GM23338 (cell line): ENCODE measurements around the gene GNAI1. TPM values are rescaled to one million over a fixed set of nuclear protein-coding genes. Genes with fewer than 3 reads are reported as not detected.
A peak's percentile ranks its signal among the peaks of the same experiment; 100 is the strongest.

Source experiments
- ATAC-seq: fragments of 200-7000 bp; cut with Tn5 transposase; 3 replicates; pipeline ENCODE4 v1.9.1; 2020
- DNase-seq: peaks from one replicate; pipeline ENCODE4 v3.0.0-alpha.2; 2015; ENCODE audit warnings: low spot score
- H2AFZ ChIP-seq: fragments of 200-600 bp; sonication (generic); 2 replicates; pipeline ENCODE4 v1.8.0; 2016; ENCODE audit warnings: antibody characterized with exemption, mild to moderate bottlenecking, moderate library complexity
- H3F3A ChIP-seq: fragments of 200-600 bp; sonication (generic); replicated peaks from 2 replicates; pipeline ENCODE4 v1.8.0; 2017; ENCODE audit warnings: antibody characterized with exemption, mixed run types, low read depth
- H3K27ac ChIP-seq: fragments of 200-600 bp; sonication (generic); 2 replicates; pipeline ENCODE4 v1.6.1; 2016; ENCODE audit warnings: low read depth
- H3K27me3 ChIP-seq: fragments of 200-600 bp; sonication (generic); 2 replicates; pipeline ENCODE4 v1.8.0; 2016; ENCODE audit warnings: mild to moderate bottlenecking, mixed run types, moderate library complexity; ENCODE audit not compliant: insufficient read depth
- H3K36me3 ChIP-seq: fragments of 200-600 bp; sonication (generic); 2 replicates; pipeline ENCODE4 v1.8.0; 2016; ENCODE audit warnings: mild to moderate bottlenecking; ENCODE audit not compliant: insufficient read depth
- H3K4me1 ChIP-seq: fragments of 200-600 bp; sonication (generic); 2 replicates; pipeline ENCODE4 v1.8.0; 2016; ENCODE audit warnings: mild to moderate bottlenecking, moderate library complexity; ENCODE audit not compliant: insufficient read depth
- H3K4me2 ChIP-seq: fragments of 200-600 bp; sonication (generic); 2 replicates; pipeline ENCODE4 v1.7.1; 2017; ENCODE audit warnings: mixed run types
- H3K4me3 ChIP-seq: fragments of 200-600 bp; sonication (generic); 2 replicates; pipeline ENCODE4 v1.6.1; 2016; ENCODE audit warnings: mixed run types
- H3K79me2 ChIP-seq: fragments of 200-600 bp; sonication (generic); replicated peaks from 2 replicates; pipeline ENCODE4 v1.8.0; 2017; ENCODE audit warnings: mild to moderate bottlenecking; ENCODE audit not compliant: insufficient read depth
- H3K9me2 ChIP-seq: fragments of 200-600 bp; sonication (generic); 2 replicates; pipeline ENCODE4 v1.8.0; 2017; ENCODE audit not compliant: insufficient read depth
- H4K20me1 ChIP-seq: fragments of 200-600 bp; sonication (generic); replicated peaks from 2 replicates; pipeline ENCODE4 v1.8.0; 2017; ENCODE audit warnings: mild to moderate bottlenecking; ENCODE audit not compliant: insufficient read depth
- H3K27ac Mint-ChIP-seq: 2 replicates; pipeline ENCODE4 v1.8.0; 2020; ENCODE audit warnings: inconsistent platforms, mild to moderate bottlenecking, moderate library complexity, mixed read lengths
- H3K27me3 Mint-ChIP-seq: 3 replicates; pipeline ENCODE4 v1.8.0; 2022; ENCODE audit warnings: low read depth, mild to moderate bottlenecking, moderate library complexity, mixed read lengths, inconsistent platforms; ENCODE audit not compliant: insufficient read depth, poor library complexity
- H3K36me3 Mint-ChIP-seq: 3 replicates; pipeline ENCODE4 v1.8.0; 2021; ENCODE audit warnings: low read depth, mild to moderate bottlenecking, inconsistent platforms, moderate library complexity, mixed read lengths
- H3K4me1 Mint-ChIP-seq: 3 replicates; pipeline ENCODE4 v1.8.0; 2020; ENCODE audit warnings: mild to moderate bottlenecking, inconsistent platforms, mixed read lengths
- H3K4me3 Mint-ChIP-seq: 3 replicates; pipeline ENCODE4 v1.8.0; 2021; ENCODE audit warnings: moderate library complexity, mild to moderate bottlenecking, inconsistent platforms, mixed read lengths
- H3K9me3 Mint-ChIP-seq: 3 replicates; pipeline ENCODE4 v1.8.0; 2020; ENCODE audit warnings: moderate library complexity, mild to moderate bottlenecking, inconsistent platforms, mixed read lengths
- CREB1 ChIP-seq: fragments of 250-450 bp; sonication (Bioruptor Pico); IDR thresholded peaks from 2 replicates; pipeline ENCODE4 v1.5.0; 2020; ENCODE audit warnings: low read depth, mild to moderate bottlenecking, moderate library complexity
- CTCF ChIP-seq, 2 experiments: fragments of 200-600 bp in 1 of 2; sonication (generic) in 1 of 2; conservative IDR thresholded peaks; 2 replicates each; pipeline versions ENCODE4 v1.5.1 to v1.6.1; 2016 to 2017; ENCODE audit warnings: antibody characterized with exemption in 2 of 2, low read depth in 2 of 2, mild to moderate bottlenecking in 2 of 2, moderate library complexity in 1 of 2
- ETS1 ChIP-seq: IDR thresholded peaks from 2 replicates; pipeline ENCODE4 v1.6.1; 2016; ENCODE audit warnings: antibody characterized with exemption
- EZH2 ChIP-seq: fragments of 200-600 bp; sonication (generic); IDR thresholded peaks from one replicate; pipeline ENCODE4 v1.8.0; 2017; ENCODE audit warnings: antibody characterized with exemption, mild to moderate bottlenecking, low read depth; ENCODE audit not compliant: unreplicated experiment
- EZH2phosphoT487 ChIP-seq: fragments of 200-600 bp; sonication (generic); IDR thresholded peaks from one replicate; pipeline ENCODE4 v1.8.1; 2018; ENCODE audit warnings: antibody characterized with exemption; ENCODE audit not compliant: unreplicated experiment
- JUNB ChIP-seq: IDR thresholded peaks from one replicate; pipeline ENCODE4 v1.6.1; 2016; ENCODE audit warnings: antibody characterized with exemption; ENCODE audit not compliant: unreplicated experiment
- NANOG ChIP-seq: IDR thresholded peaks from 2 replicates; pipeline ENCODE4 v1.6.1; 2016; ENCODE audit warnings: antibody characterized with exemption, borderline replicate concordance
- POLR2AphosphoS5 ChIP-seq: IDR thresholded peaks from 2 replicates; pipeline ENCODE4 v1.6.1; 2016; ENCODE audit warnings: antibody characterized with exemption, low read depth
- REST ChIP-seq: IDR thresholded peaks from one replicate; pipeline ENCODE4 v1.6.1; 2018; ENCODE audit warnings: antibody characterized with exemption; ENCODE audit not compliant: unreplicated experiment
- STAT1 ChIP-seq: IDR thresholded peaks from one replicate; pipeline ENCODE4 v1.6.1; 2016; ENCODE audit warnings: antibody characterized with exemption; ENCODE audit not compliant: unreplicated experiment
- ZNF114 ChIP-seq: fragments of 250-450 bp; sonication (Bioruptor Pico); IDR thresholded peaks from 2 replicates; pipeline ENCODE4 v1.5.0; 2020; ENCODE audit warnings: mild to moderate bottlenecking, moderate library complexity
- ZNF331 ChIP-seq: fragments of 250-450 bp; sonication (Bioruptor Pico); IDR thresholded peaks from 2 replicates; pipeline ENCODE4 v1.5.0; 2020; ENCODE audit warnings: low read depth, mild to moderate bottlenecking, moderate library complexity
- ZNF462 ChIP-seq: fragments of 250-450 bp; sonication (Bioruptor Pico); IDR thresholded peaks from 2 replicates; pipeline ENCODE4 v1.5.0; 2020; ENCODE audit warnings: mild to moderate bottlenecking, moderate library complexity
- polyA plus RNA-seq: library from polyadenylated mRNA; unstranded; fragments of >200 nt; fragmentation: Nextera tagmentation; extraction: Ambion mirVana; gene quantifications from 2 replicates; pipeline ENCODE4 v1.2.1, GENCODE V29; 2016
- total RNA-seq: library from RNA; depleted of rRNA; stranded (reverse); fragments of >200 nt; shearing (Covaris generic); gene quantifications from 2 replicates; pipeline ENCODE4 v1.2.3, GENCODE V29; 2014

GNAI1 gene
- total and polyA plus RNA-seq, 2 experiments from 2014 or later: 31.3 to 36.9 TPM

- H3K9me3 Mint-ChIP-seq: no peaks in the 10 kb centered on the region
- no peak overlapping the region for H3K4me3 ChIP-seq
- H4K20me1 ChIP-seq: 0 out of 2 replicates have a peak, but pooled peaks cover 7% of the 10 kb centered on the region
- peaks cover 60% of the 10 kb centered on the region for H3K4me1 Mint-ChIP-seq
- H2AFZ ChIP-seq: no peak overlapping the region
- peaks cover 100% of the 10 kb centered on the region for H3K79me2 ChIP-seq
- H3K27me3 ChIP-seq: no peaks in the 10 kb centered on the region
- H3K27ac ChIP-seq: no peak overlapping the region
- peak overlapping the region; percentile 21; the same call in 1 of the 3 replicates for H3K4me3 Mint-ChIP-seq
- H3K27me3 Mint-ChIP-seq: peaks cover 3% of the 10 kb centered on the region
- H3K36me3 ChIP-seq: no peaks in the 10 kb centered on the region
- H3K4me2 ChIP-seq: peak overlapping the region; percentile 18
- DNase-seq (no peak), ATAC-seq (no peak)
- no peaks in the 10 kb centered on the region for H3K36me3 Mint-ChIP-seq
- H3F3A ChIP-seq: no peaks in the 10 kb centered on the region
- H3K9me2 ChIP-seq: no peaks in the 10 kb centered on the region
- TF ChIP-seq ZNF462 (no peak), CREB1 (CRISPR knock-in tag) (no peak), REST (no peak), ZNF331 (CRISPR knock-in tag) (no peak), CTCF (conservative IDR thresholded peaks at IDR 0.05; ENCODE audit: low read depth in 2 of 2) (no peak), EZH2 (no peak), ETS1 (no peak), JUNB (no peak), POLR2AphosphoS5 (no peak), EZH2phosphoT487 (no peak), NANOG (no peak), ZNF114 (CRISPR knock-in tag) (no peak), STAT1 (no peak)
- peak overlapping the region; percentile 30; the same call in 1 of the 2 replicates for H3K27ac Mint-ChIP-seq
- peaks cover 47% of the 10 kb centered on the region for H3K4me1 ChIP-seq
Measured at GRCh38 chr7:80151274-80151665, 16.6 kb downstream of the GNAI1 start.
